K562 (cell line): ENCODE results near the gene CEACAM20. TPM values are rescaled to one million over a fixed set of nuclear protein-coding genes. Genes with fewer than 3 reads are reported as not detected.

Source experiments
- ATAC-seq: fragments of 200-7000 bp; cut with Tn5 transposase; 3 replicates; pipeline ENCODE4 v1.9.1; 2020; ENCODE audit warnings: moderate library complexity
- BruUV-seq: library from RNA; stranded (reverse); fragments of 400-500 nt; replicated peaks from 2 replicates; lab custom pipeline; 2021; lab: Mats Ljungman, UMichigan
- CTCF ChIA-PET: fragments of 300-600 bp; formaldehyde crosslinking; extraction: SDS; loops from one replicate; lab custom pipeline; 2021; ENCODE audit warnings: low intra/inter-chr PET ratio; lab: Yijun Ruan, JAX
- POLR2A ChIA-PET: fragments of 300-600, 350-650 bp; sonication (Branson Sonifier 250); formaldehyde crosslinking; extraction: SDS; loops from one replicate; lab custom pipeline; 2021; ENCODE audit warnings: antibody characterized with exemption, inconsistent platforms; lab: Yijun Ruan, JAX
- DNase-seq, 4 experiments: peaks; one replicate each; pipeline versions ENCODE4 v3.0.0 to v3.0.0-alpha.2; 2011 to 2018; ENCODE audit warnings: low spot score in 3 of 4, mixed read lengths in 3 of 4; ENCODE audit errors: extremely low read depth in 1 of 4
- FAIRE-seq: peaks from 2 replicates; lab custom pipeline; 2011; peaks lifted over from hg19 to GRCh38; lab: Jason Lieb, UNC
- H2AFZ ChIP-seq: 2 replicates; pipeline ENCODE4 v1.6.0; 2011; ENCODE audit warnings: low read depth, low read length, control low read depth, inconsistent platforms
- H3K27ac ChIP-seq: fragments of 200-600 bp; 3 replicates; pipeline ENCODE4 v1.8.0; 2011; ENCODE audit warnings: low read depth, mild to moderate bottlenecking, control low read depth, inconsistent platforms, low read length, moderate library complexity, mixed read lengths; ENCODE audit errors: extremely low read depth
- H3K27me3 ChIP-seq, 2 experiments: fragments of 300-600 bp in 1 of 2; 2 replicates in 1 of 2; 3 replicates in 1 of 2; pipeline versions ENCODE4 v1.6.0 to v1.8.0; 2011; ENCODE audit warnings: inconsistent platforms in 2 of 2, low read length in 2 of 2, mild to moderate bottlenecking in 1 of 2, mixed read lengths in 1 of 2, moderate library complexity in 1 of 2; ENCODE audit not compliant: control insufficient read depth in 2 of 2, insufficient read depth in 2 of 2
- H3K36me3 ChIP-seq: fragments of 300-600 bp; 3 replicates; pipeline ENCODE4 v1.8.0; 2011; ENCODE audit warnings: mild to moderate bottlenecking, low read length, inconsistent platforms; ENCODE audit not compliant: control insufficient read depth, insufficient read depth
- H3K4me1 ChIP-seq, 2 experiments: fragments of 200-600 bp in 1 of 2; replicated peaks in 1 of 2; 2 replicates in 1 of 2; 3 replicates in 1 of 2; pipeline versions ENCODE4 v1.5.1 to v1.8.0; 2011; ENCODE audit warnings: inconsistent platforms in 2 of 2, low read length in 2 of 2, mild to moderate bottlenecking in 1 of 2, mixed read lengths in 1 of 2, moderate library complexity in 1 of 2; ENCODE audit not compliant: control insufficient read depth in 2 of 2, insufficient read depth in 2 of 2
- H3K4me2 ChIP-seq: 2 replicates; pipeline ENCODE4 v1.6.1; 2011; ENCODE audit warnings: low read length, control low read depth, inconsistent platforms, mixed read lengths; ENCODE audit not compliant: insufficient read depth
- H3K4me3 ChIP-seq: fragments of 200-600 bp; sonication (generic), shearing (Covaris generic); 2 replicates; pipeline ENCODE4 v1.5.1; 2016; ENCODE audit warnings: control low read depth, inconsistent platforms
- H3K79me2 ChIP-seq: fragments of 200-600 bp; 3 replicates; pipeline ENCODE4 v1.8.0; 2011; ENCODE audit warnings: low read length, inconsistent platforms; ENCODE audit not compliant: control insufficient read depth, insufficient read depth
- H3K9ac ChIP-seq, 2 experiments: 2 replicates each; pipeline versions ENCODE4 v1.6.0 to v1.6.1; 2011; ENCODE audit warnings: low read depth in 2 of 2, low read length in 2 of 2, control low read depth in 1 of 2, inconsistent platforms in 1 of 2, mild to moderate bottlenecking in 1 of 2, mixed read lengths in 1 of 2; ENCODE audit not compliant: insufficient read depth in 1 of 2
- H3K9me1 ChIP-seq: one replicate; pipeline ENCODE4 v1.6.0; 2011; ENCODE audit warnings: inconsistent platforms, mild to moderate bottlenecking, low read length, moderate library complexity; ENCODE audit not compliant: control insufficient read depth, insufficient read depth
- H3K9me3 ChIP-seq: replicated peaks from 2 replicates; pipeline ENCODE4 v1.5.1; 2011; ENCODE audit warnings: low read depth, low read length, inconsistent platforms; ENCODE audit not compliant: control insufficient read depth, insufficient read depth
- H4K20me1 ChIP-seq: replicated peaks from 2 replicates; pipeline ENCODE4 v1.6.1; 2011; ENCODE audit warnings: low read length, inconsistent platforms, mixed read lengths; ENCODE audit not compliant: control insufficient read depth, insufficient read depth
- ARNT ChIP-seq, 2 experiments: fragments of 450-650 bp; IDR thresholded peaks; 2 replicates each; pipeline ENCODE4 v1.6.1; 2016; ENCODE audit warnings: mild to moderate bottlenecking in 1 of 2
- FOXA1 ChIP-seq: fragments of 450-650 bp; IDR thresholded peaks from 2 replicates; pipeline ENCODE4 v1.6.1; 2016; ENCODE audit warnings: mild to moderate bottlenecking, borderline replicate concordance
- FOXP4 ChIP-seq: sonication (generic); formaldehyde crosslinking; IDR thresholded peaks from 2 replicates; pipeline ENCODE4 v1.8.0; 2022; ENCODE audit warnings: mild to moderate bottlenecking, missing genetic modification reagents, borderline replicate concordance
- HDAC2 ChIP-seq: fragments of 450-650 bp; IDR thresholded peaks from 2 replicates; pipeline ENCODE4 v1.6.1; 2016; ENCODE audit warnings: mild to moderate bottlenecking
- JUND ChIP-seq, 2 experiments: IDR thresholded peaks; 2 replicates in 1 of 2; 3 replicates in 1 of 2; pipeline ENCODE4 v1.6.1; 2011; ENCODE audit warnings: borderline replicate concordance in 2 of 2, low read depth in 2 of 2, low read length in 2 of 2, improper control_type of control experiment in 1 of 2, missing biosample characterization in 1 of 2, missing genetic modification characterization in 1 of 2, missing genetic modification reagents in 1 of 2
- MTA1 ChIP-seq: fragments of 450-650 bp; IDR thresholded peaks from 2 replicates; pipeline ENCODE4 v1.6.1; 2017; ENCODE audit warnings: borderline replicate concordance
- RBM25 ChIP-seq: fragments of 200-400 bp; formaldehyde crosslinking; IDR thresholded peaks from 2 replicates; pipeline ENCODE4 v1.6.1; 2018; ENCODE audit warnings: low read length, low read depth, moderate library complexity; ENCODE audit not compliant: severe bottlenecking
- SFPQ ChIP-seq: fragments of 200-400 bp; formaldehyde crosslinking; IDR thresholded peaks from 2 replicates; pipeline ENCODE4 v1.6.1; 2017; ENCODE audit warnings: mild to moderate bottlenecking, low read depth, low read length, moderate library complexity
- SMARCA5 ChIP-seq: fragments of 450-650 bp; IDR thresholded peaks from 2 replicates; pipeline ENCODE4 v1.6.1; 2016
- TAF15 ChIP-seq: fragments of 200-400 bp; formaldehyde crosslinking; IDR thresholded peaks from 2 replicates; pipeline ENCODE4 v1.6.1; 2017; ENCODE audit warnings: mild to moderate bottlenecking, low read depth, low read length, moderate library complexity
- ZEB2 ChIP-seq: fragments of 450-650 bp; IDR thresholded peaks from 2 replicates; pipeline ENCODE4 v1.6.1; 2016
- ZNF263 ChIP-seq: sonication (generic); formaldehyde crosslinking; IDR thresholded peaks from 2 replicates; pipeline ENCODE4 v1.8.0; 2022; ENCODE audit warnings: mild to moderate bottlenecking, missing genetic modification reagents, borderline replicate concordance
- ZNF449 ChIP-seq: fragments of 250-450 bp; sonication (Bioruptor Pico); IDR thresholded peaks from 2 replicates; pipeline ENCODE4 v1.8.0; 2022; ENCODE audit warnings: moderate library complexity, mild to moderate bottlenecking, inconsistent platforms
- ZNF583 ChIP-seq: fragments of 250-450 bp; sonication (Bioruptor Pico); IDR thresholded peaks from 2 replicates; pipeline ENCODE4 v1.4.0; 2020
- WGBS: fragments of 100-300 bp; shearing (Covaris generic); methylation state at CpG from one replicate; pipeline ENCODE4 v1.1.6; 2016; ENCODE audit warnings: low coverage, mixed read lengths; ENCODE audit not compliant: insufficient coverage; ENCODE audit errors: missing lambda C conversion rate; 5-methylcytosine and 5-hydroxymethylcytosine counted together
- in situ Hi-C: fragments of 300-500 bp; cut with MboI; formaldehyde crosslinking; loops from 4 replicates; pipeline ENCODE4 v1.15.0; 2018; ENCODE audit warnings: inconsistent platforms, mixed read lengths
- intact Hi-C: fragments of 100-400 bp; cut with micrococcal nuclease; formaldehyde crosslinking; loops from 2 replicates; pipeline ENCODE4 v1.14.2; 2022
- polyA plus RNA-seq, 8 experiments: library from polyadenylated mRNA; depleted of rRNA in 4 of 8; stranded (reverse) in 5 of 8; unstranded in 3 of 8; fragments of >200 nt; fragmentation: Nextera tagmentation in 2 of 8; fragmentation: Illumina TruSeq in 1 of 8; extraction: Ambion mirVana in 2 of 8; extraction: Trizol in 1 of 8; gene quantifications; 2 replicates each; pipeline versions ENCODE4 v1.2.1 to v1.2.3, GENCODE V29; 2011 to 2014; ENCODE audit warnings: inconsistent platforms in 1 of 8, missing spikeins in 1 of 8
- total RNA-seq, 7 experiments: library from RNA; depleted of rRNA in 6 of 7; stranded (reverse); fragments of >200 nt in 6 of 7; fragmentation: Illumina TruSeq in 2 of 7; extraction: Trizol in 2 of 7; gene quantifications; 2 replicates each; pipeline versions ENCODE4 v1.2.1 to v1.2.3, GENCODE V29; 2011 to 2021; ENCODE audit warnings: low replicate concordance in 1 of 7

CEACAM20 gene
- total and polyA plus RNA-seq, 9 of the 15 experiments (the other 6 are each of a cell fraction or from before 2014, with no cell fraction given) = not detected

GRCh38 chr19:44570603-44570983 is 41.1 kb upstream of the CEACAM20 start:
- H3K27ac ChIP-seq = no peak overlapping the region
- CTCF ChIA-PET = interaction anchor here (0.7 to 2.6 kb wide), 2 partner anchors 85 to 87 kb away, joined by 7 to 14 read pairs; no protein-coding TSS in a partner anchor
- TF ChIP-seq JUND (IDR thresholded peaks at IDR 0.05; ENCODE audit: borderline replicate concordance, low read depth, low read length) (no peak), JUND (tag; IDR thresholded peaks at IDR 0.05; ENCODE audit: borderline replicate concordance, low read depth, low read length) (no peak; the same call in 2 of the 3 replicates), RBM25 (peak; percentile 84), MTA1 (0 out of 2 replicates have a peak, but pooled peaks have one; percentile 22), ZNF263 (CRISPR knock-in tag) (no peak), ARNT (IDR thresholded peaks at IDR 0.05) (peak; percentile 11 to 18; a peak in 1 of 4 replicates), FOXP4 (0 out of 2 replicates have a peak, but pooled peaks have one; percentile 42), ZNF449 (CRISPR knock-in tag) (no peak), SMARCA5 (peak; percentile 96), SFPQ (no peak), TAF15 (no peak), FOXA1 (no peak), HDAC2 (peak; percentile 70; the same call in 1 of the 2 replicates), ZEB2 (0 out of 2 replicates have a peak, but pooled peaks have one; percentile 18), ZNF583 (CRISPR knock-in tag) (no peak)

More at GRCh38 chr19:44570603-44570983, 41.1 kb upstream of the CEACAM20 start:
- no peak for DNase-seq
- Histone ChIP-seq H3K36me3 (no peaks in the 10 kb centered on the region), H3K4me1 (peaks cover 12 to 33% of the 10 kb centered on the region in 2 experiments), H3K9ac (no peak overlapping the region), H3K27me3 (no peaks in the 10 kb centered on the region), H4K20me1 (no peaks in the 10 kb centered on the region), H3K9me3 (no peaks in the 10 kb centered on the region), H3K9me1 (no peaks in the 10 kb centered on the region), H3K4me3 (no peak overlapping the region), H3K79me2 (no peaks in the 10 kb centered on the region), H3K4me2 (no peak overlapping the region), H2AFZ (peak overlapping the region; percentile 44)
- no peak for ATAC-seq
- POLR2A ChIA-PET = interaction anchor here (0.5 to 0.9 kb wide), 7 partner anchors 10 to 608 kb away, joined by 3 to 4 read pairs (median 3); partner anchors contain the start of gene BLOC1S3
- FAIRE-seq = no peak
- 0% methylated on average over 3 of the region's 3 CpGs for WGBS
- intact Hi-C loops = loop anchor here (2.0 to 10.0 kb wide), 3 partner anchors 114 to 277 kb away; partner anchors contain the start of gene NECTIN2
- BruUV-seq = no TSS peak
- in situ Hi-C loops = loop anchor here (5.0 kb wide), 3 partner anchors 87 to 207 kb away; partner anchors contain the start of gene CBLC
